Right renal pelvis (tissue), 4 donors: ENCODE data around the gene CNNM3. TPM values are rescaled to one million over a fixed set of nuclear protein-coding genes. Genes with fewer than 3 reads are reported as not detected.

Experiments used
- DNase-seq, 4 donors: peaks; one replicate each; pipeline ENCODE4 v3.0.0-alpha.2; 2013; ENCODE audit warnings: low read depth in 4 of 4, low spot score in 3 of 4, missing footprints in 1 of 4
- polyA plus RNA-seq, 4 donors: library from polyadenylated mRNA; unstranded; fragments of 120-200 nt; gene quantifications; one replicate each; pipeline ENCODE4 v1.2.1, GENCODE V29; 2013; ENCODE audit not compliant: insufficient read length in 4 of 4

Gene CNNM3
- polyA plus RNA-seq, 4 donors: 29.5 to 40.1 (median 32.7) TPM

- no peak for DNase-seq
Measured at GRCh38 chr2:96874198-96874831, 58.2 kb downstream of the CNNM3 start.

- no peak for DNase-seq
Measured at GRCh38 chr2:96875498-96876268, 59.6 kb downstream of the CNNM3 start.

DNA sequence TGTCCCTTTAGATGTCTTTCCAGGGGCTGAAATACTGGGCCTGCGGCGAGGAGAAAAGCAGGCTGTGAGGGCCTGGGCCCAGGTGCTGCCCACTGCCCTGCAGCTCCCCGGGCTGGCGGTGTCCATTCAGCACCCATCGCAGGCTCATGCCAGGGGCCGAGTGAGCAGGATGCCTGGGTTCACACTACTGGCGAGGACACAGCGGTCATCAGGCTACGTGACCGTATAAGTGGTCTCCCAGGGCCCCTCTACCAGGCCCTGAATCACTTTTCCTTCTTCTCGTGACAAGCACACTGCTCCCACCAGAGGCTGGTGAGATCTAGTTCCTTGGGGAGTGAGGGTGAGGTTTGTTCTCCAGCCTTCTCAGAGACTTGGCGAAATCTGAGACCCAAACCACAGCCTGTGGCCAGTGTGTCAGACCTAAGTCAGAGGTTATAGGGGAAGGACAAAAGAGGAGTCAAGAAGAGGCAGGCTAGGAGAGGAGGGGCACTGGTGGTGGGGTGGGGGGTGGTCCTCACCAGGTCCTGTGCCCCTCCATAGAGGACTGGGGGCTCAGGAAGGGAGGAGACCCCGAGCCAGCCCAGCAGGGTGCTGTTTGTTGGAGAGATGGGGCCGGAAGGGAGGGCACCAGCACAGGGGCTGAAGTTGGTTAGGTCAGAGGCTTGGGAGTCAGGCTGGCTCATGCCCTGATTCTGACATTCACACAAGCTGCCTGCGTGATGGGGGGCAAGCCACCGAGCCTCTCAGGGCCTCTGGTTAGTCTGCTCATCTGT lies 60.4 kb downstream of the CNNM3 start:
- DNase-seq: no peak

- DNase-seq: no peak
Measured at GRCh38 chr2:96877042-96877451, 61.0 kb downstream of the CNNM3 start.

- no peak for DNase-seq
Measured at GRCh38 chr2:96877631-96878092, 61.6 kb downstream of the CNNM3 start.

GRCh38 chr2:96878171-96878570 lies 62.1 kb downstream of the CNNM3 start:
- DNase-seq: no peak

- no peak for DNase-seq
Measured at GRCh38 chr2:96878796-96879544, 62.9 kb downstream of the CNNM3 start.

DNA sequence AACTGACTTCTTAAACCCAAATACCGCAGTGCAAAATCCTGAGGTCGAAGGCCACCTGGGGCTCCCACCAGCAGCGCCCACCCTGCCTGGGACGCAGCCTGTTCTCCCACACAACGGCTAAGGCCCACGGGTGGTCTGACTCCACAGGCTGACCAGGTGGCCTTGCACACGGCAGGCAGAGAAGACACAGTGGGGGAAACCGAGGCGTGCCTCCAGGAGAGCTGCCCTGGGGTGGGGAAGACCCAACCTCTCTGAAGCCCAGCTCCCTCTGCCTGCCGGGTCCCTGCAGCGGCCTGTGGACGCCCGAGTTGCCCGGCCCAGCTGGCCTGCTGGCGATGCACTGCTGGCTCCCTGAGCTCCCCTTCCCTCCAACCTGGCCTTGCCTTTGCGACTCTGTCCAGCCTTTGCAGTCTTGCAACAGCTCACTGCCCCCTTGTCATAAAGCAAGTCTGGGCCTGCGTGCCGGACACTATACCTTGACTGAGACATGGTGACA lies 63.5 kb downstream of the CNNM3 start:
- DNase-seq: no peak

DNA sequence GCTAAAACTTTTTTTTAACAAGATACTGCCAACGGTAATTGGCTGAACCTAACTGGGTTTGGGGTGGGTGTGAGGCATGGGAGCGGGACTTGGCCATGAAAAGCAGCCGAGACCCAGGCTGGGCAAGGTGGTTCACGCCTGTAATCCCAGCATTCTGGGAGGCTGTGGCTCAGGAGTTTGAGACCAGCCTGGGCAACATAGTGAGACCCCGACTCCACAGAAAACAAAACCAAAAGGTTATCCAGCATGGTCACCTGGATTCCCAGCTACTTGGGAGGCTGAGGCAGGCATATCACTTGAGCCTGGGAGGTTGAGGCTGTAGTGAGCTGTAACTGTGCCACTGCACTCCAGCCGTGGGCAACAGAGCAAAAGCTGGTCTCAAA lies 64.8 kb downstream of the CNNM3 start:
- no peak for DNase-seq

DNA sequence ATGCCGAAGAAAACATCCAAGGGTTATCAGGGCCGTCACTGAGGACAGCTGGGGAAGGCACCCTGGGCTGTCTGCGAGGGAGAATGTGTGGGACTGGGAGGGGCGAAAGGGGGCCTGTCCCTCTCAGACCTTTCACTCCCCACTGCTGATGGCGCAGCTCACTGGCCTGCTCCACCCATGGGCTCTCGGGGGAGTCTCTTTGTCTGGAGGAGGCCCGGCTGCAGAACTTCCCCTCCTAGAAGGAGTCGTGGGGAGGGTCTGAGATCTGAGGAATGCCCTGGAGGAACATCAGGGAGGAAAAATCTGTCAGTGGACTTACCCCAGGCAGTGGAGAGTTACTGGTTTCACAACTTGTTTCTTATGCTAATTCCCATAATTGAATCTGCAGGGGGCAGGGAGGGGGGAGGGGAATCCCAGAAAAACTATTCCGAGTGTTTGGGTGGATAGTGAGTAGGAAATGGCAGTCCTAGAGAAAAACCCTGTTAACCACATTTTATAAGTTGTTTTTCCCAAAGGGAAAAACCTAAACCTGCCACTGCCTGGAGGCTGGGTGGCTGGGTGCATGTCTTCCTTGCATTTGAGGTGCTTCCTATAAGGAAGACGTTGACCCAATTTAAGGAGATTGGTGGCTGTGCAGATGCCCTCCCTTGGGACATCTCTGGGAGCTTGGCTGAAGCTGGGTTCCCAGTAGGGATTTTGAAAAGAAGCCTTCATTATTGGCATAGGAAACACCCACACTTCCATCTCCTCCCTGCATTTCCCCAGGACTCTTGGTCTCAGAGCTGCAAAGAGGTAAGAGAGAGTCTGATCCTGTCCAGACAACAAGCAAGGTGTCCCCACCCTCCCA lies 65.5 kb downstream of the CNNM3 start:
- DNase-seq: no peak

DNA sequence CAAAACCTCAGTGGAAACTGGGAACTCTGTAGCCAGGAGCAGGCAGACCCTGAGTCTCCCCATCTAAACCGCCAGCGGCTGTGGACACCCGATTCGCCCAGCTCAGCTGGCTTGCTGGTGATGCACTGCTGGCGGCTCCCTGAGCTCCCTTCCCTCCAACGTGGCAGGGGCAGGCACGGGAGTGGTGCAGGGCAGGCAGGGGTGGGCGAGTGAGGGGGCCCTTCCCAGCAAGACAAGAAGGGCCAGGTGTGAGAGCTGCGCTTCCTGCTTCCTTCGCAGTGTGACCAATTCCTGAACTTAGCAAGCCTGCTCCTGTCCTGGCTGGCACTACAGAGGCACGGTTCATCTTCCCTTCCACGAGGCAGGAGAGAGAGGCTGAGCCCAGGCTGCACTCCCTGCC lies 66.2 kb downstream of the CNNM3 start:
- no peak for DNase-seq

DNA sequence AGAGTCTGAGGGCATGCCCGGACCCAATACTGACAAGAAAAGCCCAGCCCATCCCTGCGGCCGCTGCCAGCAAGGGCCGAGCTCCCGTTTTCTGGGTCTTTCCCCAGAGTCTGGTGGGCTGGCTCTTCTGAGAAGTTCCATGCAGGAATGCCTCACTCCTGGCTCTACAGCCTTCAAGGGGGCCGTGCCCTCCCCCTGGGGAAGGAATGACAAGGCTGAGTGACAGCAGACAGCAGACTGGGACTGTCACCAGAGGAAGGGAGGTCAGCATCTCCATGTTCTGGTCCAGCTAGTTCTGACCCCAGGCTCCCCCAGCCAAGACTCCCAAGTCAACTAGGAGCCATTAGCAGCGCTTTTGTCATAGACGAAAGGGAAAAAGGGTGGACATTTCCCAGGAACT lies 66.8 kb downstream of the CNNM3 start:
- no peak for DNase-seq

- no peak for DNase-seq
Measured at GRCh38 chr2:96883306-96883705, 67.2 kb downstream of the CNNM3 start.

Other genes starting within 250 kb of the CNNM3 start
- 10 to 100 TPM; 53.3 to 59.9 (median 54.7) TPM for gene KANSL3, start 178.0 kb upstream of the CNNM3 start, polyA plus RNA-seq
- 1 to 10 TPM in 3 of 4 donors, under 1 TPM in 1; 0.82 to 1.2 (median 1.1) TPM for gene FER1L5, start 173.5 kb upstream of the CNNM3 start, polyA plus RNA-seq
- 10 to 100 TPM; 49.9 to 55.7 (median 52.3) TPM for gene LMAN2L, start 76.2 kb upstream of the CNNM3 start, polyA plus RNA-seq
- gene CNNM4, start 55.4 kb upstream of the CNNM3 start, polyA plus RNA-seq: 10 to 100 TPM; 12.5 to 13.8 (median 13.2) TPM
- 1 to 10 TPM; 3.8 to 4.7 (median 3.9) TPM for gene ANKRD23, start 27.8 kb downstream of the CNNM3 start, polyA plus RNA-seq
- gene ANKRD39, start 41.7 kb downstream of the CNNM3 start, polyA plus RNA-seq: 10 to 100 TPM in 1 of 4 donors, 1 to 10 TPM in 3; 7.5 to 10.4 (median 8.4) TPM
- 10 to 100 TPM; 36.2 to 43.0 (median 38.0) TPM for gene SEMA4C, start 53.8 kb downstream of the CNNM3 start, polyA plus RNA-seq
- under 1 TPM; 0.24 to 0.73 (median 0.44) TPM for gene FAM178B, start 170.3 kb downstream of the CNNM3 start, polyA plus RNA-seq